Small intestine (tissue), 7 donors: Measurements from ENCODE around the gene POLE3. TPM values are rescaled to one million over a fixed set of nuclear protein-coding genes. Genes with fewer than 3 reads are reported as not detected.
"Not testable (repeated sequence)": the region's sequence is repeated elsewhere in the genome, so short reads cannot be mapped to it uniquely, and the experiment has no call there.

ENCODE experiments used
- DNase-seq, 2 donors: peaks; one replicate each; pipeline versions ENCODE4 v3.0.0 to v3.0.0-alpha.2; 2013
- FAIRE-seq: peaks from 2 replicates; lab custom pipeline; 2012; peaks lifted over from hg19 to GRCh38; lab: Jason Lieb, UNC
- H3K27ac ChIP-seq, 3 donors: one replicate each; pipeline ENCODE4 v1.5.1; 2013; ENCODE audit warnings: low read length in 2 of 3, mild to moderate bottlenecking in 2 of 3, control low read depth in 1 of 3, inconsistent platforms in 1 of 3, low read depth in 1 of 3, moderate library complexity in 1 of 3
- H3K27me3 ChIP-seq, 3 donors: one replicate each; pipeline ENCODE4 v1.6.1; 2013; ENCODE audit warnings: low read length in 3 of 3, inconsistent platforms in 1 of 3; ENCODE audit not compliant: control insufficient read depth in 3 of 3, insufficient read depth in 3 of 3
- H3K36me3 ChIP-seq, 3 donors: one replicate each; pipeline ENCODE4 v1.6.1; 2013; ENCODE audit warnings: low read length in 3 of 3, inconsistent platforms in 1 of 3, low read depth in 1 of 3, mild to moderate bottlenecking in 1 of 3, moderate library complexity in 1 of 3; ENCODE audit not compliant: control insufficient read depth in 3 of 3, insufficient read depth in 2 of 3
- H3K4me1 ChIP-seq, 3 donors: one replicate each; pipeline ENCODE4 v1.6.1; 2013; ENCODE audit warnings: low read length in 2 of 3, inconsistent platforms in 1 of 3, low read depth in 1 of 3, mild to moderate bottlenecking in 1 of 3, moderate library complexity in 1 of 3; ENCODE audit not compliant: control insufficient read depth in 3 of 3, insufficient read depth in 2 of 3
- H3K4me3 ChIP-seq, 3 donors: one replicate each; pipeline ENCODE4 v1.5.1; 2013; ENCODE audit warnings: low read length in 3 of 3, control low read depth in 1 of 3, inconsistent platforms in 1 of 3, low read depth in 1 of 3, mild to moderate bottlenecking in 1 of 3, moderate library complexity in 1 of 3
- H3K9me3 ChIP-seq, 2 donors: one replicate each; pipeline ENCODE4 v1.6.1; 2013; ENCODE audit warnings: low read depth in 1 of 2, low read length in 1 of 2; ENCODE audit not compliant: control insufficient read depth in 2 of 2, insufficient read depth in 1 of 2
- WGBS, 3 donors: extraction: QIAGEN DNeasy Blood & Tissue Kit; methylation state at CpG; one replicate each; pipeline ENCODE4 v1.1.7; 2013; 5-methylcytosine and 5-hydroxymethylcytosine counted together
- polyA plus RNA-seq, 4 donors: library from polyadenylated mRNA; stranded (reverse) in 3 of 4; unstranded in 1 of 4; fragments of 200-250 nt in 3 of 4; fragments of 120-200 nt in 1 of 4; gene quantifications; one replicate each; pipeline versions ENCODE4 v1.2.1 to v1.2.3, GENCODE V29; 2013
- donor health status: healthy with polysubstance abuse.
- donor health status: control.
- donor health status: control.
- donor health status: Bipolar disorder and iron deficiency.
- donor health status: healthy.

POLE3 gene
- polyA plus RNA-seq, 4 donors, result 15.7 to 50.2 (median 31.6) TPM

DNA sequence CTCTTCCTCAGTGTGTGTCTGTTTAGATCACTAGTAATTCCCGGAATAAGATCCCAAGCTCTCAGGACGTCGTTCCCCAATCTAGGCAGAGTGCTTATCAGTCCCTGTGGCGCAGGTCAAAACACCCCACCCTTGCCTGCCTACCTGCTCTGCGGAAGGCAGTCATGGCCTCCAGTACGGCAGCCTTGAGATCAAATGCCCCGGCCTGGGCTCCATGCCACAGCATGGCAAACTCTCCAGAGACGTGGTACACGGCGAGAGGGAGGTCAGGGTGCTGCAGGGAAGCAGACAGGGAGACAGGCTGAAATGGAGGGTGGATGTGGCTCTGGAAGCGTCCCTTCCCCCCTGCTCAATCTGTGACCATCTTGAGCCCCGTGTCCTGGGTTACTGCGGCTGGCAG, 21.6 kb downstream of the POLE3 start:
- H3K4me1 ChIP-seq, result peaks cover 5 to 40% (median 7%) of the 10 kb centered on the region in 3 donors
- H3K36me3 ChIP-seq, result peaks cover 0 to 72% (median 8%) of the 10 kb centered on the region in 3 donors
- no peak for FAIRE-seq

DNA sequence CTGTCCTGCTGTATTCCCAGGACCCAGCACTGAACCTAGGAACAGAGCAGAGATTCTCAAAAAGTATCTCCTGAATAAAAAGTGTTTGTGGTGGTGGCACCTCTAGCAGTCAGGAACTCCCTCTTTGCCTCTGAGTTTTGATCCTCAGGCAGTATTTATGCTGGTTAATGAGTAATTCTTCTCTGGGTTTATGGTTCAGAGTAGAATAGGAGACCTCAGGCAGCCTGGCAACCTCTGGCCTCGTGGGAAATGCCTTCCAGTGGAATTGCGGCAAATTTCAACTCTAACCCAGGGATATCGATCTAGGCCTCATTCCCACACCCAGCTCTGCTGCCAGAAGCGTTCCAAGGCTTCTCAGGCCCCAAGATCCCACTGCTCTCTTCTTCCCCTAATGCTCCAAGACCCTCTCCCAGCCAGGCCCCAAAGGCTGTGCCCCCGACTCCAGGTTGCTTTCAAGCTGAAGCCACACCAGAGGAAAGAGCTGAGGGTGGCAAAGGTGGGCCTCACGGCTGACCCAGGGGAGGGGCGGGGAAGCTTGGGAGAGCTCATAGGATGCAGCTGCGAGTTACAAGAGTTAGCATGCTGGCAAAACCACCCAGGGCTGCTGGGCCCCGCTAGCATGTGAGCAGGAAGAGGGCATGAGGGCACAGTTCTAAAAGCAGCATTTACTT, 22.8 kb downstream of the POLE3 start:
- Histone ChIP-seq H3K4me1 (peaks cover 5 to 50% (median 7%) of the 10 kb centered on the region in 3 donors), H3K9me3 (no peaks in the 10 kb centered on the region), H3K4me3 (no peak overlapping the region), H3K27me3 (no peaks in the 10 kb centered on the region), H3K36me3 (peaks cover 0 to 62% (median 8%) of the 10 kb centered on the region in 3 donors), H3K27ac (peak overlapping the region; percentile 71 to 77 (median 71))
- FAIRE-seq, result no peak
- peak; percentile 88 to 96 for DNase-seq
- 8 to 55% (median 26%) methylated on average over 9 of the region's 9 CpGs for WGBS, 3 donors

More for the DNA sequence above, 21.6 kb downstream of the POLE3 start:
- WGBS, 3 donors, result 24 to 67% (median 24%) methylated on average over 13 of the region's 13 CpGs
- H3K27me3 ChIP-seq, result no peaks in the 10 kb centered on the region
- H3K9me3 ChIP-seq, result no peaks in the 10 kb centered on the region
- peak overlapping the region; percentile 62 to 77 (median 63) for H3K27ac ChIP-seq
- DNase-seq, result peak; percentile 53 to 88
- no peak overlapping the region for H3K4me3 ChIP-seq

DNA sequence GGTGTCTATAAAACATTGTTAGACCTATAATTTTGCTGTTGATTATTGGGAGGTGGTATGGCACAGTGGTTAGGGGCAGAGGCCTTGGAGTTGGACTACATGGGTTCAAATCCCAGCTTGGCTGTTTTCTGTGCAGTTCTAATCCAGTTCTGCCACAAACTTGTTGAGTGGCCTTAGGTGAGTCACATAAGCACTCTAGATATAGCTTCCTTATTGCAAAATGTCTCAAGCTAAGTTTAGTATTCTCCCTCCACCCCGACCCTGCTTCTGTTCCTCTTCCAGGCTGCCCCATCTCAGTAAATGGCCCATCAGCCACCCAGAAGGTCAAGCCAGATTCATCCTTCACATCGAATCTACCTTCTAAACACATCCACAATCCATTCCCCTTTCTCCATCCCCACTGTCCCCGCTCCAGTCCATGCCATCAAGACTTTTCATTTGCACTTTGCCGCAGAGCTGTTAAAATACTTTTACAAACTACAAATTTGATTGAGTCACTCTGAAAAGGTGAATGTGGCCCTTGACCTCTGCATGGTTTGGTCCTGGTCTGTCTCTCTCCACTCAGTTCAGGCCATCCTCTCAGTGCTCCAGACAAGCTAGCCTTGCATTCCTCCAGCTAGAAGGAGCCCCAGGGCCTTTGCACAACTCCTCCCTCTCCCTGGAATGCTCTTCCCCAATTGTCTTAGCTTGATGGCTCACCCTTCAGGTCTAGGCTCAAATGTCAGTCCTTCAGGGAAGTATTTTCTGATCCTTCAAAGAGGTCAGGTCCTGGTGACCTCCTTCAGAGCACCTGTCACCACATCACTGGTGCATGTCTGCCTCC, 23.7 kb downstream of the POLE3 start:
- FAIRE-seq (no peak), DNase-seq (no peak)
- 82 to 88% (median 84%) methylated on average over 4 of the region's 4 CpGs for WGBS, 3 donors
- peaks cover 0 to 55% (median 4%) of the 10 kb centered on the region in 3 donors for H3K36me3 ChIP-seq
- no peak overlapping the region for H3K4me3 ChIP-seq
- H3K9me3 ChIP-seq, result no peaks in the 10 kb centered on the region
- no peaks in the 10 kb centered on the region for H3K27me3 ChIP-seq
- peaks cover 5 to 56% (median 7%) of the 10 kb centered on the region in 3 donors for H3K4me1 ChIP-seq
- H3K27ac ChIP-seq, result peak overlapping the region; percentile 32 to 77 (median 71)

DNA sequence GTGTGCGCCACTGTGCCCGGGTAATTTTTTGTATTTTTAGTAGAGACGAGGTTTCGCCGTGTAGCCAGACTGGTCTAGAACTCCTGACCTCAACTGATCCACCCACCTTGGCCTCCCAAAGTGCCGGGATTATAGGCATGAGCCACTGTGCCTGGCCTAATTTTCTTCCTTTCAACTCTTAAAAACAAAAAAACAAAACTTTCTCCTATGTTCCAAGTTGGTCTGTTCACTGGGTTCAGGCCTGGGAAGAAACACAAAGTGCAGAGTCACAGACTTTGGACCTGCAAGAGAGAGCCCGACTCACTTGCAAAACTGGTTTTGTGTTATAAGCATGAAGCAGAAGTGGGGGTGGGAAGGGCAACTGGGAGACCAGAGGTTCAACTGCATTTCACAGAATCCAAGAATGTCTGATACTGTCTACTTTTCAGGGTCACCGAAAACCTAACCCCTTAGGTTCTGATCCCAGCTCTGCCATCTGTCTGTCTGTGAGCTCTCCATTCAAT, 28.5 kb downstream of the POLE3 start:
- no peaks in the 10 kb centered on the region for H3K27me3 ChIP-seq
- H3K36me3 ChIP-seq, result peaks cover 0 to 10% (median 0%) of the 10 kb centered on the region in 3 donors
- H3K9me3 ChIP-seq, result no peaks in the 10 kb centered on the region
- no peak overlapping the region for H3K4me3 ChIP-seq
- WGBS, 3 donors, result 14 to 64% (median 30%) methylated on average over 8 of the region's 8 CpGs
- peak overlapping the region; percentile 81 to 94 (median 82) for H3K27ac ChIP-seq
- peaks cover 6 to 59% (median 8%) of the 10 kb centered on the region in 3 donors for H3K4me1 ChIP-seq
- DNase-seq (peak; percentile 95 to 97), FAIRE-seq (no peak)

DNA sequence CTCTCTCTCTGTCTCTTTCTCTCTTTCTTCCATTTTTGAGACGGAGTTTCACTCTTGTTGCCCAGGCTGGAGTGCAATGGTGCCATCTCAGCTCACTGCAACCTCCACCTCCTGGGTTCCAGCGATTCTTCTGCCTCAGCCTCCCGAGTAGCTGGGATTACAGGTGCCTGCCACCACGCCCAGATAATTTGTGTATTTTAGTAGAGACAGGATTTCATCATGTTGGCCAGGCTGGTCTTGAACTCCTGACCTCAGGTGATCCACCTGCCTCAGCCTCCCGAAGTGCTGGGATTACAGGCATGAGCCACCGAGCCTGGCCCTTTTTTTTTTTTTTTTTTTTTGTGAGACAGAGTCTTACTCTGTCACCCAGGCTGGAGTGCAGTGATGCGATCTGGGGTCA, 29.0 kb downstream of the POLE3 start:
- not testable (repeated sequence) for H3K4me3 ChIP-seq, FAIRE-seq, H3K27me3 ChIP-seq, H3K9me3 ChIP-seq, DNase-seq, H3K36me3 ChIP-seq
- peaks cover under 1 to 54% (median 6%) of the 10 kb centered on the region in 3 donors for H3K4me1 ChIP-seq
- 17 to 65% (median 28%) methylated on average over 6 to 7 of the region's 7 CpGs for WGBS, 3 donors
- H3K27ac ChIP-seq, result peak overlapping the region; percentile 81 to 94 (median 82)

DNA sequence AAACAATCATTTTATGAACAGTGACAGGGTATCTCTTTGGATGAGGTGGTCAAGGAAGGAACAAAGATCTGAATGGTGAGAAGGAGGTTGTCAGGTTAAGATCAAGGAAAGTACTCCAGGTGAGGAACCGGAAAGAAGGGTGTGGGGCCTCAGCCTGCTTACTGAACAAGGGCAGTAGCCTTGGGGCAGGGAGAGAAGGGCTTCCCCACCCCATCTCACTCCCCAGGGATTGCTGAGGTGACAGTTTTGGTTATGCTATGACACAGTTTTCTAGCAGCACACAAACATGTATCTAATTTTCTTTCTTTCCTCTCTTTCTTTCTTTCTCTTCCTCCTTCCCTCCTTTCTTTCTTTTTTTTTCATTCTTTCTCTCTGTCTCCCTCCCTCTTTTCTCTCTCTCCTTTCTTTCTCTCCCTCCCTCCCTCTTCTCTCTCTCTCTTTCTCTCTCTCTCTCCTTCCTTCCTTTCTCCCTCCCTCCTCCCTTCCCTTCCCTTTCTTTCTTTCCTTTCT, 29.6 kb downstream of the POLE3 start:
- Histone ChIP-seq H3K27ac (peak overlapping the region; percentile 68 to 94 (median 78)), H3K4me3 (no peak overlapping the region), H3K9me3 (no peaks in the 10 kb centered on the region), H3K27me3 (no peaks in the 10 kb centered on the region), H3K4me1 (peaks cover 0 to 49% (median 4%) of the 10 kb centered on the region in 3 donors), H3K36me3 (peaks cover 0 to 4% (median 0%) of the 10 kb centered on the region in 3 donors)
- FAIRE-seq (no peak), DNase-seq (peak; percentile 56 to 77)
- WGBS, 3 donors, result 8 to 42% (median 15%) methylated on average over 1 of the region's 1 CpG

DNA sequence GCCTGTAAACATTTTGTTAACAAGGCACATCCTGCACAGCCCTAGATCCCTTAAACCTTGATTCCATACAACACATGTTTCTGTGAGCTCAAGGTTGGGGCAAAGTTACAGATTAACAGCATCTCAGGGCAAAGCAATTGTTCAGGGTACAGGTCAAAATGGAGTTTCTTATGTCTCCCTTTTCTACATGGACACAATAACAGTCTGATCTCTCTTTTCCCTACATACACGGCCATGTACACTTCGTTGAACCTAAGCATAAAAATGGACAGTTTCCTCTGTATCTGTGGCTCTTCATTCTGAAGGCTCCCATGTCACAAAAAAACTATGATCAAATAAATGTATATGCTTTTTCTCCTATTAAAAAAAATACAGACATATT, 30.7 kb downstream of the POLE3 start:
- not testable (repeated sequence) for DNase-seq, FAIRE-seq, H3K36me3 ChIP-seq, H3K9me3 ChIP-seq, H3K27me3 ChIP-seq, H3K4me3 ChIP-seq
- WGBS, 3 donors, result 17 to 61% (median 53%) methylated on average over 2 of the region's 2 CpGs
- peak overlapping the region; percentile 33 to 94 (median 63) for H3K27ac ChIP-seq
- peaks cover 0 to 47% (median 5%) of the 10 kb centered on the region in 3 donors for H3K4me1 ChIP-seq
